GM19395 (cell line): ENCODE results near the gene CLSTN2.

Source experiments
- ATAC-seq: cut with Tn5 transposase; IDR thresholded peaks from one replicate; pipeline ENCODE4 v1.9.1; 2021; ENCODE audit warnings: mild to moderate bottlenecking, moderate library complexity; ENCODE audit not compliant: unreplicated experiment

Gene CLSTN2

GRCh38 chr3:140529096-140529495 is 594.1 kb downstream of the CLSTN2 start:
- no peak for ATAC-seq

DNA sequence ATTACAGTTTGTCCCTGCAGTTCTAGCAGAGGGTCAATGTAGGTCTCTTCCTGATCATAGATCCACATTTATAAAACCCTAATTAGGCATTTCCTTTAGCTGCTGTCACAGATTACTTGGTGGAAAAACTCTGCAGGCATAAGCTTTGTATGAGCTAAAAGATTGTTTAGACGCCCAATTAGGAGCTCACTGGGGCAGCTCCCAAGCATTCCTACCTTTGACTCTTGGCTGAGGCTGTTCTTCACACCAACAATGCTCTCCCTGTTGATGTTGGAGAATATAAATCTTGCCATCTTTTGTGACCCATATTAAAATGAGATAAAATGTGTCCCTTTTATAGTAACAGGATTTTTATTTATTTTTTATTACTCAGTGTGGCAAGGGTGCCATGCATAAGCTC is 594.6 kb downstream of the CLSTN2 start:
- no peak for ATAC-seq

DNA sequence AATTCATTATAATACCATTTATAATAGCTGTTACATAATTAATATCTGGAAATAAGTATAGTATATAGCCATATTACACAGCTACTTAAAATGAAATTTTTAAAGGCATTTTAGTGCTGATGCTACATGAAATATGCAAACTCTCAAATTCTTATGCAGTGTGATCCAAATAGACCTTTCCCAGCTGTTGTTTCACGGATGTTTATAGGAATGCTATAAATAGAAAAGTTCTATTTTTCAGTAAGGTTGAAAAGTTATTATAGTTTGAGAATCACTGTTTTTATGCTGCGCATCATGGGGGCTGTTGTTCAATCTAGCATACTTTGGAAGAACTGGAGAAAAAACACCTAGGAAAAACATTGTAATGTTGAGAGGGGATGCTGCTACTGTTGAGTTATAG is 595.1 kb downstream of the CLSTN2 start:
- no peak for ATAC-seq

- ATAC-seq, result no peak
Observed at GRCh38 chr3:140530603-140531002, 595.6 kb downstream of the CLSTN2 start.

DNA sequence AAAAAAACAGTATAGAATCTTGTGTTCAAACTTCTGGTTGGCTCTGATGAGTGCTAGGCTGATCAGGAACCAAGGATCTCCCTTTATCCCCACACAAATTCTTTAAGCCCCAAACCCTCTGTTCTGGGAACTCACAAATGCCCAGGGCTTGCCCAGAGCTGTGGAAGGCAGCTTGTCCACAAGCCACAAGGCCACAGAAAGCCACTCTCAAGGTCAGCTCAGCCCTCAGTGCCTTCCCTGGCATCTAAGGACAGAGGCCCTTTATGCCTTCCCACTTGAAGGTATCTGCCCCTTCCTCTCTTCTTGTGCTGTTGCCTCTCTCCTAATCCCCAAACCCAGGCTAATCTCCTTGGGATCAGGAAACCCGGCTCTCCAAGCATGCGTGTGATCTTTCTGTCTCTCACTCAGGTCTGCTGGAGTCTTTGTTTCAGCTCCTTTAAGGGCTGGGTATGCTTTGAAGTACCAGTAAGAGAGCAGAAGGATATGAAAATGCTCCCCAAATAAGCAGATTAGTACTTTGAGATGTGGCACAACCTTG is 597.9 kb downstream of the CLSTN2 start:
- ATAC-seq, result no peak

DNA sequence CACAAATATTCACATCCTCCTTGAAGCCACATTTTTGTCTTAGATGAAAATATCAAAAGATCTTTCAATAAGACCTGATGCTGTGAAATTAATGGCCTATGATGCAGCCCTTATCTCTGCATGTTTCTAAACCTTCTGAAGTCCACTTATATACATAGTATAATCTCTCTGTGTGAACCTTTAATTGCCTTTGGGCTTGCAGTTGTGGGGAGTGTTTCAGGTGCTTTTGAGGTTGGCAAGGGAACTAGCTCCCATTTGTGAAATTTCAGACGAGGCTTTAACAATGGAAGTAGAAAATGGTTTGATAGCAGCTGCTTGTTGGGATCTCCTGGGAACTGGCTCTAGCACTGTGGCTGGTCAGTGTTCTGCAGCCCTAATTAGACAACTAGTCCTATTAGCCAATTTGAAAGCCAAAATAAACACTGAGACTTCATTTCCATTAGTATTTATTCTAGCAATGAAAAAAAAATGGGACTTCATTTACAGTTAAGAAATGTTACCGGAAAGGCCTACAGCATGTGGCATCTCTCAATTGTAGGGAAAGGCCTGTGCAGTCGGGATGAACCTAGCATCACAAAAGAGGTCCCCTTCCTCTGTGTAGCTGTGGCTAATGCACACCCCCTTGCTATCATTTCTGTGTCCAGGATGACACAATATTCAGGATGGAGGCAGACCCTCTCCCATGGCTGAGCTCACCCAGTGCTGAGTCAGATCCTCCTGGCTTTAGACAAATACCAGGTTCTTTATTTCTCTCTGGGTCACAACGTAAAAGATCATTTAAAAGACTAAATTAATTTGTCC is 602.1 kb downstream of the CLSTN2 start:
- no peak for ATAC-seq

GRCh38 chr3:140537727-140538082 is 602.7 kb downstream of the CLSTN2 start:
- ATAC-seq, result no peak

- ATAC-seq, result peak; percentile 89
Observed at GRCh38 chr3:140540262-140540661, 605.3 kb downstream of the CLSTN2 start.

- ATAC-seq, result no peak
Observed at GRCh38 chr3:140541975-140542653, 607.1 kb downstream of the CLSTN2 start.

GRCh38 chr3:140545197-140545596 is 610.2 kb downstream of the CLSTN2 start:
- ATAC-seq, result no peak

GRCh38 chr3:140545756-140546155 is 610.8 kb downstream of the CLSTN2 start:
- no peak for ATAC-seq

GRCh38 chr3:140546649-140547048 is 611.7 kb downstream of the CLSTN2 start:
- ATAC-seq, result no peak

DNA sequence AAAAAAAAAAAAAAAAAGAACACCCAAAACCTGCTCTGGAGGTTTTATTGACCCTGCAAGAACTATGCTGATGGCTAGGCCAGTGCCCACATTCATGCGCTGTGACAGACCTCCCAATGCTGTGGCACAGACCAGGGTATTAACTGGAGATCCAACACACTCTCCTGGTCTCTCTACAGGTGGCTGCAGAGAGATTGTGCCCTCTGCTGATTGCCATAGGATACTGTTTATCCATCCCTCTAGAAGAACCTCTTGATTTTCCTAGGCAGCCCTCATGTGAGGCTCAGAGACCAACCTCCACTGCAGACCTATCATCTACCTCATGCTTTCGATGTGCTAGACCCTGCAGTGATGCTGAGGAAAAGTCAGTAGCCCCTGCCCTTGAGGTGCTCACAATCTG is 617.4 kb downstream of the CLSTN2 start:
- ATAC-seq, result no peak

GRCh38 chr3:140552898-140553297 is 617.9 kb downstream of the CLSTN2 start:
- ATAC-seq, result no peak

GRCh38 chr3:140553591-140553990 is 618.6 kb downstream of the CLSTN2 start:
- ATAC-seq, result no peak

GRCh38 chr3:140555666-140556065 is 620.7 kb downstream of the CLSTN2 start:
- no peak for ATAC-seq

DNA sequence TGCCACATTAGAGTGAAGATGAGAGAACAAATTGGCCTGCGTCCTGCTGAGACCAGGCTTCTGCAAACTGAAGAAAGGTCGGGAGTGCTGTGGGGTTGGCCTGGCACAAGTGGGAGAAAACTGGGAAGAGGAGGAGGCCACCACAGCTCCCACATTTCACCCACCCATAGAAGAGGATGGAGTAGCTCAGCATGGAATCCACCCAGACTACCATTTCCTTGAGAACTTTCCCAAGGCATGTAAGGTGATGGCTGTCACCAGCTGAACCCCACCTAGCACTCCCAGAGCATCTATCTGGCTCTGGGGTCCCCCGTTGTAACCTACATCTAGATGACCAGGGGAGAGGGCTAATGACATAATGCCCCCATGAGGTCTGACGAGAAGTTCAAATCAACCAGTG is 622.5 kb downstream of the CLSTN2 start:
- no peak for ATAC-seq

DNA sequence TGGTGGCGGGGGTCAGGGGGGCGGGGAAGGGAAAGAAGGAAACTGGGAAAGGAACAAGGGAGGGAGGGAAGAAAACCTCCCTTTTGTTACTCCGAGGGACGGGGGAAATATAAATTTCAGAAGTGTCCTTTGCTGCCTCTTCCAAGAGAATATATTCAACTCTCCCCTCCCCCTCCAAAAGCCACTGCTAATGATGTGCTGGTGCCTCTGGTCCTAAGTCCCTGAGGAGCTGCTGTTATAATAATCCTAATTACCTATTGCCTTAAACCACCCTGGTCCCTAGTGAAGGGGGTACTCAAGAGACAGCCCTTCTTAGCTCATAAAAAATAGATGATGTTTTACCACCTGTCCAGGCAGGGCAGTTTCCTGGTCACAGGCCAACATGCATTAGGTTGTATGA is 624.6 kb downstream of the CLSTN2 start:
- no peak for ATAC-seq

GRCh38 chr3:140563206-140563760 is 628.3 kb downstream of the CLSTN2 start:
- no peak for ATAC-seq

DNA sequence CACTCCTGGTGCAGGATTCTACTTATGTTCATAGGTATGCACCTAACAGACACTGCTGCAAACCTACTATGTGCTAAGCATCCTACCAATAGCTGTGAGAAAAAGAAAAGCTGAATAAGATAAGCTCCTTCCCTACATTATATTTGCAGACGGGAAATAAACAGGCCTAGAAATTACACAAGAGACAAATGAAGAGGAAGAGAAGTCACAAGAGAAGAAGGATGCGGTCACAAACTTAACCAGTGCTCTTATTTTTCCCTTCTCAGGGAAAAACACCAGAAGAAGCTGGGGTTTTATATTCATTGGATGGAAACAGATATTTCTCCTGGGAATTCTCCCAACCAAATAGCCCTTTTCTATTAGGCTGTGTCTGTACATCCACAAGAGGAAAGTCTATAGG is 633.1 kb downstream of the CLSTN2 start:
- no peak for ATAC-seq

- ATAC-seq, result no peak
Observed at GRCh38 chr3:140568842-140569520, 634.0 kb downstream of the CLSTN2 start.
